Activated CD4-positive, alpha-beta T cell treated with anti-CD3 and anti-CD28 coated beads, Interleukin-2, amount 50 U/mL, for 24 hours (primary cell): Measurements from ENCODE around the gene ZNF730.
A peak's percentile ranks its signal among the peaks of the same experiment; 100 is the strongest.
"Not testable (repeated sequence)": the region's sequence is repeated elsewhere in the genome, so short reads cannot be mapped to it uniquely, and the experiment has no call there.

ENCODE experiments used
- DNase-seq, 2 donors: peaks; one replicate each; pipeline ENCODE4 v3.0.0-alpha.2; 2020; ENCODE audit warnings: low read depth in 1 of 2, low spot score in 1 of 2

ZNF730 gene

GRCh38 chr19:23116802-23117571, at the start of gene ZNF730:
TSS of gene ZNF730 (plus strand) at chr19:23117025. CDS start at chr19:23117174, 149 bp downstream.
- peak in 1 of 2 donors; percentile 29 for DNase-seq

DNA sequence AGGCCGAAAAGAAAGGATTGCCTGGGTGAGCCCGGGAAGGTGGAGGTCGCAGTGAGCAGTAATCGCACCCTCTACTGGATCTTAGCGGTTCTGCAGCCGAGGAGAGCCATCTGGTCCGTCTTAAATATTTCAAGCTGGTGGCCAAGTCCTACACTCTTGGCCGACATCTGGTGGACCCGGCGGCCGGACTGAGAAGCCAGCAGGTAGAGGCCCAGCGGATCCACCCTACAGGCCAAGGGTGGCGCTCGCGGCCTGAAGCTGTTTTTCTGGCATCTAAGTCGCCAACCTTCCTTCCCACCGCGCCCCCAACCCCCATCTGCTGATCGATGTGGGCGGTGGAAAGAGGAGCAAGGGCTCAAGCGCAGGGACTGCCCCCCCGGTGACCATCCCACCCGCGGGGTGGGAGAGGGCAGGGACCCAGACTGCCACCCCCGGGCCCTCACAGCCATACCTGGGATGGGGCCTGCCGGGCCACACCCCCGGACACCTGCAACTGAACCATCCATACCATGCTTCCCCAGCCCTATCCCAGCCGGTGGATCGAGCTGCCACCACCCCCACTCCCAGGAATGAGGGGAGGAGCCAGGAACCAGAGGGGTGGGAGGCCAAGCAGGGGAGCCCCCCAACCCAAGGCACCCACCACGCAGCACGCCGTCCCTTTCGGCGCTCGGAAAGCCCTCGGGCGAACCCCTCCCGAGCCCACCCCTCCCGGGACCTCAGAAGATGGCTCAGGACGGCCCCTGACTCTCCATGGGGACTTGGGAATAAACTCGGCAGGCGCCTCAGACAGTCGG, 46.3 kb upstream of the ZNF730 start:
- DNase-seq: no peak

DNA sequence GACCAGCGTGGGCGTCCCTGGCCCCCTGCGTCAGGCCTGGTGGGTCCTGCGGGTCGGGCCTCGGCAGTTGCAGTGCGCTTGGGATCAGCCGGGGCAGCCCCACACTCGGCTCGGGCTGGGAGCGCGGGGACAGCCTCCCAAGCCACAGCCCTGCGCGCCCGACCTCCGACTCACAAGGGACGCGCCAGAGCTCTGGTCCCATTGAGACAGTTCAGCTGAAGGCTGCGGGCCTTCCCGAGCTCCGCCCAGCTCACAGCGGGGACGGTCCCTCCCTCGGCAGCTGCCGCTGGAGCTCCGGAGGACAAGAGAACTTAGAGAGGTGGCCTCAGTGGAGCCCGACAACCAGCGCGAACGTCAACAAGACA, 45.7 kb upstream of the ZNF730 start:
- DNase-seq: no peak

GRCh38 chr19:23075031-23075733, 41.6 kb upstream of the ZNF730 start:
- no peak for DNase-seq

- not testable (repeated sequence) for DNase-seq
Measured at GRCh38 chr19:23077776-23078175, 39.0 kb upstream of the ZNF730 start.

GRCh38 chr19:23093832-23094231, 23.0 kb upstream of the ZNF730 start:
- no peak for DNase-seq

- no peak for DNase-seq
Measured at GRCh38 chr19:23095418-23095817, 21.4 kb upstream of the ZNF730 start.

GRCh38 chr19:23098286-23098685, 18.5 kb upstream of the ZNF730 start:
- DNase-seq: no peak

DNA sequence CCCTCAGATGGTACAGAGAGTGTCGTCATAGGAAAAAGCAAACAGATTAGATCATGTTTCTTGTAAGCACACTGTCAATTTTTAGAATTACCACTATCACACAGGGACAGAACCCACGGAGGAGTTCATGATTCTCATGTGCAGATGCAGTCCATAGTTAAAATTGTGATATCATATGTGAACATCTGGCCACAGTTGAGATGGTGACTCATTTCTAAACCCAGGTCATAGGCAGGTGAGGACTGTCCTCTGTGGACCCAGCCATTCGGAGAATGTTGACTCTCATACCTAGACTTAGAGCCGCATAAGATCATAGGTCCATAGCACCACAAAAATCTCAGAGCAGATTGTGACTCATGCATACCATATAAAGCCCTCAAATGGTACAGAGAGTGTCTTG, 17.8 kb upstream of the ZNF730 start:
- DNase-seq: no peak

DNA sequence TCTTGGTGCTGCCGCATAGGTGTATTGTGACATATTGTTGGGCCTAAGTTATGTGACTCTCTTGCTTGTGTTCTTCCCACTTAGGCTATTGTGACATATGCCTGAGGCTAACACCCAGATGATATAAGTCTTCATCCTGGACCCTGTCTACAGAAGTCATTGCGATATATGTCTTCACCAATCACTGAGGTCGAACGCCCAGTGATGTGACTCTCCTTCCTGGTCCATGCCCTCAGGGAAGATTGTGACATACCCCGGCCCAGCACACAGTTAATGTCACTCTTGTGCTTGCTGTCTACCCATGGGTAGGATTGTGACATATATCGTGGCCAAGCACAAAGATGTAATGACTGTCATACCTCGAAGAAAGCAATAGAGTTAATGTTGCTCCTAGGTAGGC, 16.9 kb upstream of the ZNF730 start:
- DNase-seq: no peak

GRCh38 chr19:23101241-23101640, 15.6 kb upstream of the ZNF730 start:
- DNase-seq: no peak

- DNase-seq: no peak
Measured at GRCh38 chr19:23118400-23118799, 1.6 kb downstream of the ZNF730 start.

DNA sequence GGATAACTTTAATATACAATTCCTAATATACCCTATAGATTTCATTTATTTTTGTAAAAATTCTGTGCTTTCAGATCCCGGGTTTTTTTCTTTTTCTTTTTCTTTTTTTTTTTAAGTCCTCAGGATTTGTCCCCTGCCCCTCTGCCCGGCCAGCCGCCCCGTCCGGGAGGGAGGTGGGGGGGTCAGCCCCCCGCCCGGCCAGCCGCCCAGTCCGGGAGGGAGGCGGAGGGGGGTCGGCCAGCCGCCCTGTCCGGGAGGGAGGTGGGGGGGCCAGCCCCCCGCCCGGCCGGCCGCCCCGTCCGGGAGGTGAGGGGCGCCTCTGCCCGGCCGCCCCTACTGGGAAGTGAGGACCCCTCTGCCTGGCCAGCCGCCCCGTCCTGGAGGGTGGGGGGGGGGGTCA, 17.4 kb downstream of the ZNF730 start:
- not testable (repeated sequence) for DNase-seq

DNA sequence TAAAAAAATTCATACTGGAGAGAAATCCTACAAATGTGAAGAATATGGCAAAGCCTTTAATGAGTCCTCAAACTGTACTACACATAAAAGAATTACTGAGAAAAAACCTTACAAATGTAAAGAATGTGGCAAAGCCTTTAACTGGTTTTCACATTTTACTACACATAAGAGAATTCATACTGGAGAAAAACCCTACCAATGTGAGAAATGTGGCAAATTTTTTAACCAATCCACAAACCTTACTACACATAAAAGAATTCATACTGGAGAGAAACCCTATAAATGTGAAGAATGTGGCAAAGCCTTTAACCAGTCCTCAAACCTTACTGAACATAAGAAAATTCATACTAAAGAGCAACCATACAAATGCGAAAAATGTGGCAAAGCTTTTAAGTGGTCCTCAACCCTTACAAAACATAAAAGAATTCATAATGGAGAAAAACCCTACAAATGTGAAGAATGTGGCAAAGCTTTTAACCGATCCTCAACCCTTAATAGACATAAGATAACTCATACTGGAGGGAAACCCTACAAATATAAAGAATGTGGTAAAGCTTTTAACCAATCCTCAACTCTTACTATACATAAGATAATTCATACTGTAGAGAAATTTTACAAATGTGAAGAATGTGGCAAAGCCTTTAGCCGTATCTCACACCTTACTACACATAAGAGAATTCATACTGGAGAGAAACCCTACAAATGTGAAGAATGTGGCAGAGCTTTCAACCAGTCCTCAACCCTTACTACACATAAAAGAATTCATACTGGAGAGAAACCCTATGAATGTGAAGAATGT, 29.0 kb downstream of the ZNF730 start:
- DNase-seq: no peak

- no peak for DNase-seq
Measured at GRCh38 chr19:23160766-23161165, 43.9 kb downstream of the ZNF730 start.

- DNase-seq: not testable (repeated sequence)
Measured at GRCh38 chr19:23168286-23168685, 51.5 kb downstream of the ZNF730 start.

DNA sequence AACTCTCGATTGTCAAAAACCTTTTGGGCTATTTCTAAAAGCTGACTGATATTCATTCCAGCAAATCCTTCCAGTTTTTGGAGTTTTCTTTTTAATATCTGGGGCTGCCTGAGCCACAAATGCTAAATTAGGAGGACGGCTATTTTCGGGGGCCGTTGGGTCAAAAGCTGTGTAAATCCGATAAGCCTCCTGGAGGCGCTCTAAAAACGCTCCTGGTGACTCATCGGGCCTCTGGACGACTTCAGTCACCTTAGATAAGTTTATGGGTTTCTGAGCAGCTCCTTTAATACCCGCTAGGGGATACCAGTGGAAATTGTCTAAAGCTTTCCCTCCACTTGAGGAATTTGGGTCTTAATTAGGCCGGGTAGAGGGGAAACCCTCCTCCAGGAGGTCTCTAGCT, 66.4 kb downstream of the ZNF730 start:
- no peak for DNase-seq

DNA sequence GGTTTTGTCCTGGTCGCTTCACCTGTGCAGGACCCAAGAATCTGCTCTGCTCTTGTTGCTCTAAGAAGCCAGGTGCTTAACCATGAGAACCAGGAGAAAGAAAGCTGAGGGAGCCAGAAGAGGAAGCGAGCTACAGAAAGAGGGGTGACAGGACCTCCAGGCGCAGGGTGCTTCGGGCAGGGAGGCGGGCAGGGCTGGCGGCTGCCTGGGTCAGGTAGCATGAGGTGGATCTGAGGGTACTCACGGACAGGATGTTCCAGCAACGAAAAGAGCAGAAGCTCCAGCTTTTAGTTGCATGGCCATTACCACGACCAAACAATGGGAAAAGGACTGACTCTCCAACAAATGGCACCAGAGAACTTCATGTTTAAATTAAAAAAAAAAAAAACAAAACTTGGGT, 73.5 kb downstream of the ZNF730 start:
- no peak for DNase-seq
